Prostate gland (tissue), 2 donors: ENCODE measurements around the gene TSPYL4. TPM values are rescaled to one million over a fixed set of nuclear protein-coding genes. Genes with fewer than 3 reads are reported as not detected.

Experiments used
- DNase-seq: peaks from one replicate; pipeline ENCODE4 v3.0.0-alpha.2; 2019; ENCODE audit warnings: low spot score
- H3K27ac ChIP-seq, 2 donors: fragments of 200-600 bp; sonication (generic); 2 replicates each; pipeline ENCODE4 v1.5.1; 2017 to 2019
- H3K27me3 ChIP-seq: fragments of 200-600 bp; sonication (generic); replicated peaks from 2 replicates; pipeline ENCODE4 v1.5.1; 2019; ENCODE audit not compliant: insufficient read depth
- H3K36me3 ChIP-seq, 2 donors: fragments of 200-600 bp; sonication (generic); 1 replicate in 1 of 2; 2 replicates in 1 of 2; pipeline versions ENCODE4 v1.5.1 to v1.8.1; 2017 to 2019
- H3K4me1 ChIP-seq: fragments of 200-600 bp; sonication (generic); replicated peaks from 2 replicates; pipeline ENCODE4 v1.5.1; 2019
- H3K4me3 ChIP-seq, 2 donors: fragments of 200-600 bp; sonication (generic); 2 replicates each; pipeline ENCODE4 v1.5.1; 2017 to 2019
- H3K9me3 ChIP-seq: fragments of 200-600 bp; sonication (generic); 2 replicates; pipeline ENCODE4 v1.5.1; 2017
- CTCF ChIP-seq, 4 experiments: fragments of 200-600 bp in 2 of 4; fragments of 450-650 bp in 2 of 4; sonication (generic) in 2 of 4; IDR thresholded peaks; 1 replicate in 3 of 4; 2 replicates in 1 of 4; pipeline ENCODE4 v1.5.1; 2016 to 2019; ENCODE audit warnings: antibody characterized with exemption in 4 of 4, mild to moderate bottlenecking in 2 of 4, moderate library complexity in 2 of 4
- POLR2A ChIP-seq: fragments of 450-650 bp; IDR thresholded peaks from one replicate; pipeline ENCODE4 v1.6.1; 2016; ENCODE audit warnings: antibody characterized with exemption, mild to moderate bottlenecking
- POLR2AphosphoS5 ChIP-seq: sonication (generic); formaldehyde crosslinking; IDR thresholded peaks from one replicate; pipeline ENCODE4 v1.6.1; 2017; ENCODE audit warnings: antibody characterized with exemption
- WGBS: methylation state at CpG from one replicate; pipeline ENCODE4 v1.1.5; 2018; 5-methylcytosine and 5-hydroxymethylcytosine counted together
- intact Hi-C: fragments of 100-400 bp; cut with DNase I; formaldehyde crosslinking; loops from one replicate; pipeline ENCODE4 v1.14.2; 2022
- total RNA-seq, 2 donors: library from RNA; depleted of rRNA; stranded (reverse); fragments of >200 nt; gene quantifications; one replicate each; pipeline ENCODE4 v1.1.0, GENCODE V29; 2016

The TSPYL4 gene
- total RNA-seq, 2 donors from 2014 or later = 26.0 to 33.7 TPM

GRCh38 chr6:116271149-116271708 is 17.4 kb upstream of the TSPYL4 start:
- H3K36me3 ChIP-seq = no peaks in the 10 kb centered on the region
- H3K4me1 ChIP-seq = no peaks in the 10 kb centered on the region
- intact Hi-C loops = loop anchor here (5.0 to 10.0 kb wide), 2 partner anchors 296 to 414 kb away; partner anchors contain the start of gene KPNA5
- no peak overlapping the region for H3K4me3 ChIP-seq
- H3K9me3 ChIP-seq = no peaks in the 10 kb centered on the region
- WGBS = 50% methylated on average over 2 of the region's 2 CpGs
- H3K27me3 ChIP-seq = no peaks in the 10 kb centered on the region
- DNase-seq = no peak
- TF ChIP-seq POLR2AphosphoS5 = no peak
- TF ChIP-seq CTCF (IDR thresholded peaks at IDR 0.05) = no peak
- no peak for TF ChIP-seq POLR2A
- H3K27ac ChIP-seq = no peak overlapping the region

- intact Hi-C loops = no loop called here
- WGBS = 29% methylated on average over 3 of the region's 3 CpGs
- Histone ChIP-seq H3K9me3 (no peaks in the 10 kb centered on the region), H3K4me3 (no peak overlapping the region), H3K4me1 (no peaks in the 10 kb centered on the region), H3K27ac (no peak overlapping the region), H3K36me3 (no peaks in the 10 kb centered on the region), H3K27me3 (no peaks in the 10 kb centered on the region)
- TF ChIP-seq POLR2AphosphoS5 = no peak
- TF ChIP-seq CTCF (IDR thresholded peaks at IDR 0.05) = peak; percentile 43 to 93 (median 70)
- TF ChIP-seq POLR2A = no peak
- no peak for DNase-seq
Observed at GRCh38 chr6:116268589-116269293, 14.9 kb upstream of the TSPYL4 start.

GRCh38 chr6:116267836-116268588 is 14.1 kb upstream of the TSPYL4 start:
- intact Hi-C loops = no loop called here
- Histone ChIP-seq H3K4me1 (no peaks in the 10 kb centered on the region), H3K4me3 (no peak overlapping the region), H3K9me3 (no peaks in the 10 kb centered on the region), H3K27ac (no peak overlapping the region), H3K27me3 (no peaks in the 10 kb centered on the region), H3K36me3 (no peaks in the 10 kb centered on the region)
- DNase-seq = no peak
- TF ChIP-seq CTCF (IDR thresholded peaks at IDR 0.05) (no peak), POLR2A (no peak), POLR2AphosphoS5 (no peak)
- 51% methylated on average over 3 of the region's 3 CpGs for WGBS

- Histone ChIP-seq H3K36me3 (no peaks in the 10 kb centered on the region), H3K4me1 (no peaks in the 10 kb centered on the region), H3K27ac (no peak overlapping the region), H3K4me3 (no peak overlapping the region), H3K9me3 (no peaks in the 10 kb centered on the region), H3K27me3 (no peaks in the 10 kb centered on the region)
- no peak for DNase-seq
- TF ChIP-seq POLR2AphosphoS5 (no peak), POLR2A (no peak), CTCF (IDR thresholded peaks at IDR 0.05) (no peak)
- intact Hi-C loops = no loop called here
Observed at GRCh38 chr6:116266803-116267202, 12.9 kb upstream of the TSPYL4 start.
